AG20443 (cell line): ENCODE results near the gene NOL4L.
"Not testable (repeated sequence)": the region's sequence is repeated elsewhere in the genome, so short reads cannot be mapped to it uniquely, and the experiment has no call there.

ENCODE experiments used
- DNase-seq: peaks from one replicate; pipeline ENCODE4 v3.0.0; 2012; ENCODE audit warnings: low spot score, mixed read lengths

The NOL4L gene

GRCh38 chr20:32596681-32597252, 11.6 kb upstream of the NOL4L start:
- no peak for DNase-seq

- no peak for DNase-seq
Measured at GRCh38 chr20:32595143-32595542, 10.0 kb upstream of the NOL4L start.

GRCh38 chr20:32594669-32595068, 9.5 kb upstream of the NOL4L start:
- DNase-seq = not testable (repeated sequence)

GRCh38 chr20:32594204-32594603, 9.1 kb upstream of the NOL4L start:
- no peak for DNase-seq

GRCh38 chr20:32592616-32593015, 7.5 kb upstream of the NOL4L start:
- DNase-seq = not testable (repeated sequence)

- no peak for DNase-seq
Measured at GRCh38 chr20:32592022-32592421, 6.9 kb upstream of the NOL4L start.

- no peak for DNase-seq
Measured at GRCh38 chr20:32589769-32590168, 4.6 kb upstream of the NOL4L start.

- DNase-seq = peak; percentile 82
Measured at GRCh38 chr20:32589256-32589655, 4.1 kb upstream of the NOL4L start.

- DNase-seq = no peak
Measured at GRCh38 chr20:32588040-32588439, 2.9 kb upstream of the NOL4L start.

GRCh38 chr20:32586291-32586690, 1.2 kb upstream of the NOL4L start:
- no peak for DNase-seq

- DNase-seq = no peak
Measured at GRCh38 chr20:32585586-32586127, 524 bp upstream of the NOL4L start.

- no peak for DNase-seq
Measured at GRCh38 chr20:32583581-32584070, 1.5 kb downstream of the NOL4L start.

GRCh38 chr20:32582659-32583580, 2.2 kb downstream of the NOL4L start:
- DNase-seq = peak; percentile 64

- no peak for DNase-seq
Measured at GRCh38 chr20:32581839-32582658, 3.1 kb downstream of the NOL4L start.

GRCh38 chr20:32580970-32581838, 3.9 kb downstream of the NOL4L start:
- no peak for DNase-seq

GRCh38 chr20:32580219-32580969, 4.7 kb downstream of the NOL4L start:
- no peak for DNase-seq

- no peak for DNase-seq
Measured at GRCh38 chr20:32578840-32579390, 6.2 kb downstream of the NOL4L start.

GRCh38 chr20:32578062-32578461, 7.1 kb downstream of the NOL4L start:
- DNase-seq = not testable (repeated sequence)

GRCh38 chr20:32577657-32578056, 7.5 kb downstream of the NOL4L start:
- no peak for DNase-seq

- no peak for DNase-seq
Measured at GRCh38 chr20:32577023-32577422, 8.1 kb downstream of the NOL4L start.
